Esophagus (tissue), 2 donors: ENCODE data around the gene SCAPER. TPM values are rescaled to one million over a fixed set of nuclear protein-coding genes. Genes with fewer than 3 reads are reported as not detected.
"Not testable (repeated sequence)": the region's sequence is repeated elsewhere in the genome, so short reads cannot be mapped to it uniquely, and the experiment has no call there.

Experiments used
- H3K27ac ChIP-seq, 2 donors: one replicate each; pipeline ENCODE4 v1.5.1; 2013; ENCODE audit warnings: low read depth in 2 of 2, mild to moderate bottlenecking in 2 of 2, inconsistent platforms in 1 of 2, low read length in 1 of 2, moderate library complexity in 1 of 2
- H3K27me3 ChIP-seq, 2 donors: one replicate each; pipeline ENCODE4 v1.6.1; 2013; ENCODE audit warnings: low read length in 2 of 2, control low read depth in 1 of 2, mild to moderate bottlenecking in 1 of 2; ENCODE audit not compliant: insufficient read depth in 2 of 2, control insufficient read depth in 1 of 2
- H3K36me3 ChIP-seq, 2 donors: one replicate each; pipeline ENCODE4 v1.6.1; 2013; ENCODE audit warnings: low read length in 1 of 2; ENCODE audit not compliant: control insufficient read depth in 2 of 2, insufficient read depth in 2 of 2
- H3K4me1 ChIP-seq, 2 donors: one replicate each; pipeline ENCODE4 v1.6.1; 2013; ENCODE audit warnings: low read length in 1 of 2; ENCODE audit not compliant: control insufficient read depth in 2 of 2, insufficient read depth in 2 of 2
- H3K4me3 ChIP-seq, 2 donors: one replicate each; pipeline ENCODE4 v1.5.1; 2013; ENCODE audit warnings: low read length in 2 of 2, mild to moderate bottlenecking in 2 of 2, low read depth in 1 of 2, moderate library complexity in 1 of 2
- H3K9me3 ChIP-seq, 2 donors: one replicate each; pipeline ENCODE4 v1.6.1; 2013; ENCODE audit warnings: mild to moderate bottlenecking in 2 of 2, low read depth in 1 of 2, low read length in 1 of 2, moderate library complexity in 1 of 2; ENCODE audit not compliant: control insufficient read depth in 2 of 2, insufficient read depth in 1 of 2
- WGBS, 2 donors: extraction: QIAGEN DNeasy Blood & Tissue Kit; methylation state at CpG; one replicate each; pipeline ENCODE4 v1.1.7; 2013; 5-methylcytosine and 5-hydroxymethylcytosine counted together
- polyA plus RNA-seq, 2 donors: library from polyadenylated mRNA; stranded (reverse); fragments of 200-250 nt; gene quantifications; one replicate each; pipeline ENCODE4 v1.2.3, GENCODE V29; 2013
- donor health status: healthy with polysubstance abuse.
- donor health status: Bipolar disorder and iron deficiency.

SCAPER gene
- polyA plus RNA-seq, 2 donors: 4.3 to 6.1 TPM

DNA sequence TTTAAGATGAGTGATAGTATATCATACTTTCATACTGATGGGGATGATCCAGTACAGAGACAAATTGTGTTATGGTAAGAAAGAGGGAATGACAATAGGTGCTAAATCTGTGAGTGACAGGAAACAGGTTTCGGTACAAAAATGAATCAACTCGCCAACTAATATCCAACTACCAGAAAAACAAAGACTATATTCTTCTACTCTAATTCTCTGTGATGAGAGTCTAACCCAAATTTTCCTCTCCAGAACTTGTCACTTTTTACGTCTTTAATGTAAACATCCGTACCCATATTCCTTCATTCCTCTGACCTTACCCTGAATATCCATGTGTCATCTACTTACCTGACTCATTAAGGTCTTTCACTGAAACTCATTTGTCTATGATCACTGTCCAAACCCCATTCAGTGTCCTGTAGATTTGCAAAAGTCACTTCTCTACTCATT, 39.6 kb downstream of the SCAPER start:
- Histone ChIP-seq H3K4me3 (no peak overlapping the region), H3K4me1 (no peaks in the 10 kb centered on the region), H3K9me3 (no peaks in the 10 kb centered on the region), H3K36me3 (no peaks in the 10 kb centered on the region), H3K27me3 (no peaks in the 10 kb centered on the region), H3K27ac (no peak overlapping the region)
- 63 to 79% methylated on average over 4 of the region's 4 CpGs for WGBS, 2 donors

DNA sequence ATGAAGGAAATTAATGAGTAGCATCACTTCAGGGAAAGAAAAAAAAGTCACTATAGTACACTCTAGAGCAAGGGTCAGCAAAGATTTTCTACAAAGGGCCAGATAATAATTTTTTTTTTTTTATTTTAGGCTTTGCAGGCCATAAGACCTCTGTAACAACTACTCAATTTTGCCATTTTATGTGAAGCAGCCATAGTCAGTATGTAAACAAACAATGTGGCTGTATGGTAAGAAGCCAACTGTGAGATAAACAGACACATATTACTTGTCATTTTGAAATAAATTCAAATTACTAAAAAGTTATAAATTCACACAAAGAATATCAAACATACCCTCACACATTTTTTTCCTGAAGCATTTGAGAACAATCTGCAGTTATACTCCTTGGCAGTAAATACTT, 40.6 kb downstream of the SCAPER start:
- H3K27me3 ChIP-seq: no peaks in the 10 kb centered on the region
- H3K9me3 ChIP-seq: no peaks in the 10 kb centered on the region
- H3K36me3 ChIP-seq: no peaks in the 10 kb centered on the region
- no peaks in the 10 kb centered on the region for H3K4me1 ChIP-seq
- H3K4me3 ChIP-seq: no peak overlapping the region
- no peak overlapping the region for H3K27ac ChIP-seq

DNA sequence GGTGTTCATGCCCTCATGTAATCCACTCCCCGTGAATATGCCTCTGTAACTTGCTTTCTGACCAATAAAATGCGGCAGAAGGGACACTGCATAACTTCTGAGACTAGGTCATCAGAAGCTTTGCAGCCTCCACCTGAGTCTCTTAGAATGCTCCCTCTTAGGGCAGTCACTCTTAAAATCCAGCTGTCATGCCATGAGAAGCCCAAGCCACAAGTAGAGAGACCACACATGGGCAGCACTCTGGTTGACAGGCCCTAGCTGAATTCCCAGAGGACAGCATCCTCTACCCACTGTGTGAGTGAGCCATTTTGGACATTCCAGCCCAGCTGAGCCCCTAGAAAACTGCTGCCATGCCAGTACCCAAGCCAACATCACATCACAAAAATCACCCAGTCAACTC, 41.4 kb downstream of the SCAPER start:
- 97 to 98% methylated on average over 2 of the region's 2 CpGs for WGBS, 2 donors
- Histone ChIP-seq H3K27me3 (no peaks in the 10 kb centered on the region), H3K36me3 (no peaks in the 10 kb centered on the region)

DNA sequence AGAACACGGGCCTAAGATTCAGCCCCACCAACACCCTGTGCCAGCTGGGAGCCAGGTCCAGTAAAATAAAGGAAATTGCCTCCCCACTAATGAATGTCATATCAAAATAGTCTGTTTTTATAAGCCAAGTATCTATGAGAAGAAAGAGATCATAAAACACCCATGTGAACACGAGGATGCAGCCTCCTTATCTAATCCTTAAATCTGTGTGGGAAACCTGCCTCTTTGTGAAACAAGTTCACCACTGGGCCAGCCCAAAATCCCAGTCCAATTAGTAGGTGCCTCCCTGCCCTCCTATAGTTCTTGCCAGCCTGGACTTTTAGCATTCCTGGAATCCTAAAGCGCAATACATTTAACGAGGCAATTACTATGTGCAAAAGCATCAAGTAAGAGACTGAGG, 42.0 kb downstream of the SCAPER start:
- Histone ChIP-seq H3K9me3 (no peaks in the 10 kb centered on the region), H3K27me3 (no peaks in the 10 kb centered on the region), H3K27ac (no peak overlapping the region), H3K36me3 (no peaks in the 10 kb centered on the region), H3K4me1 (no peaks in the 10 kb centered on the region), H3K4me3 (no peak overlapping the region)
- WGBS, 2 donors: 85 to 87% methylated on average over 4 of the region's 4 CpGs

More for the DNA sequence above, 41.4 kb downstream of the SCAPER start:
- H3K9me3 ChIP-seq: no peaks in the 10 kb centered on the region
- no peak overlapping the region for H3K27ac ChIP-seq
- H3K4me1 ChIP-seq: no peaks in the 10 kb centered on the region
- H3K4me3 ChIP-seq: no peak overlapping the region

DNA sequence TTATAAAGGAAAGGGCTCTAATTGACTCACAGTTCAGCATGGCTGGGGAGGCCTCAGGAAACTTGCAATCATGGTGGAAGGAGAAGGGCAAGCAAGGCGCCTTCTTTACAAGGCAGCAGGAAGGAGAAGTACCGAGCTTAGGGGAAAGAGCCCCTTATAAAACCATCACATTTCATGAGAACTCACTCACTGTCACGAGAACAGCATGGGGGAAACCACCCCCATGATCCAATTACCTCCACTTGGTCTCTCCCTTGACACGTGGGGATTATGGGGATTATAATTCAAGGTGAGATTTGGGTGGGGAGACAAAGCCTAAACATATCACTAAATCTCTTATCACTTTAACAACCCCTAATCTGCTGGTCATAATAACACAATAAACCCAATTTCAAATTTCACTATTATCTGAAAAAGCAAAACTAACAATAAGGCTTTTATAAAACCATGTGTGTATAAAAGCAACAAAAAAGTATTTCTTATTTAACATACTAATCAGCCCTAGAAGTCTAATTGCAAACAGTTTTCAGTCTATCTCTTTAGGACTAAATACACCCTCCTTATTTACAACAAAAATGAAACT, 43.2 kb downstream of the SCAPER start:
- no peaks in the 10 kb centered on the region for H3K4me1 ChIP-seq
- H3K4me3 ChIP-seq: no peak overlapping the region
- no peaks in the 10 kb centered on the region for H3K27me3 ChIP-seq
- H3K9me3 ChIP-seq: no peaks in the 10 kb centered on the region
- H3K27ac ChIP-seq: no peak overlapping the region
- WGBS, 2 donors: 87 to 91% methylated on average over 4 of the region's 4 CpGs
- H3K36me3 ChIP-seq: no peaks in the 10 kb centered on the region

DNA sequence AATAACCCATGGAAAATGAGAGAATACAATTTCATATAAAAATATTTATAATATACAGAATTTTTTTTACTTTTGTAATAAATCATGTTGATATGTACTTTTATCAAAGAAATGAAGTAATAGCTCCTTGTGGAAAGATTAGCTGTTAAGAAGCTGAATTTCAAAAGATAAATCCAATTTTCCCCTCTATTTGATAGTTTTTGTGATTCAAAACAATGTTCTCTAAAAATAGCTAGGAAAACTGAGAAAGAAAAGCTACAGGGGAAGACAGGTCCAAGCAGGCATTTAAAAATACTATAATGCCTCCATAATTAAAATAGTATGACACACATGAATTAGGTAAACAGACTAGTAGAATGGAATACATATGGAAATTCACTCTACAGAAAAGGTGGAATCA, 44.9 kb downstream of the SCAPER start:
- Histone ChIP-seq H3K9me3 (no peaks in the 10 kb centered on the region), H3K4me3 (no peak overlapping the region), H3K36me3 (no peaks in the 10 kb centered on the region), H3K27ac (no peak overlapping the region), H3K27me3 (no peaks in the 10 kb centered on the region), H3K4me1 (no peaks in the 10 kb centered on the region)

DNA sequence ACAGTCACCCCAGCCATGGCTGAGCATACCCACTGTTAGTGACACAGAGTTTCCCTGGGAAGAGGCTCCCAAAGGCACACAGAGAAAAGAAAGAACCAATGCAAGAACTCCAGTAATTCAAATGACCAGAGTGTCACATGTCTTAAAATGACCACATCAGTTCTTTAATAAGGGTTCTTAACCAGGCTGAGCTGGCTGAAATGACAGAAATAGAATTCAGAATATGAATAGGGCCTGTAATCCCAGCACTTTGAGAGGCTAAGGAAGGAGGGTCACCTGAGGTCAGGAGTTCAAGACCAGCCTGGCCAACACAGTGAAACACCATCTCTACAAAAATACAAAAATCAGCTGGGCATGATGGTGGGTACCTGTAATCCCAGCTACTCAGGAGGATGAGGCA, 54.8 kb downstream of the SCAPER start:
- not testable (repeated sequence) for H3K27ac ChIP-seq, H3K27me3 ChIP-seq, H3K9me3 ChIP-seq, H3K36me3 ChIP-seq, H3K4me3 ChIP-seq, H3K4me1 ChIP-seq

DNA sequence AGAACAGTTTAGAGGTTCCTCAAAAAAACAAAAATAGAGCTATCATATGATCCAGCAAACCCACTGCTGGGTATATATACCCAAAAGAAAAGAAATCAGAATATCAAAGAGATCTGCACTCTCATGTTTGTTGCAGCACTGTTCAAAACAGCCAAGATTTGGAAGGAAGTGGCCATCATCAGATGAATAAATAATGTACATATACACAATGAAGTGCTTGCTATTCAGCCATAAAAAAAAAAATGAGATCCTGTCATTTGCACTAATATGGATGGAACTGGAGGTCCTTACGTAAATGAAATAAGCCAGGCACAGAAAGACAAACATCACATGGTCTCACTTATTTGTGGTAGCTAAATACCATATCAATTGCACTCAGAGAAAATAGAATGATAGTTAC, 58.4 kb downstream of the SCAPER start:
- no peaks in the 10 kb centered on the region for H3K36me3 ChIP-seq
- H3K4me1 ChIP-seq: no peaks in the 10 kb centered on the region
- WGBS, 2 donors: 81 to 91% methylated on average over 1 of the region's 1 CpG
- no peaks in the 10 kb centered on the region for H3K27me3 ChIP-seq
- H3K9me3 ChIP-seq: peaks cover 0 to 2% of the 10 kb centered on the region in 2 donors
- no peak overlapping the region for H3K4me3 ChIP-seq
- no peak overlapping the region for H3K27ac ChIP-seq

DNA sequence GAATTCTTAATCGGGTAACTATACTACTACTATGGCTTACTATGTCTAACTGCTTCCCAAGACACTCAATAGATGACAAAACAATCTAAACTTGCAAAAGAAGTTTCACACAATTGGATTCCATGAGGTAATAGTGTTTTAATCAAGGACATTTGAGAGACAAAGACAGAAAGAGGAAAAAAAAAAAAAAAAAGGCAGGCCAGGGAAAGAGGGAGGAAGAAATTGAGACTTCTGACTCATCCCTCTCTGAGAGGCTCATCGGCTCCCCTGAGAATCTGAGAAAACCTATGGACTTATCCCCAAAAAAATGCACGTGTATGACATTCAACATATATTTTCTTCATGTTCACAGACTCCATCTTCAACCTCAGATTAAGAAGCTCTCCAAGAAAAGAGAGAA, 61.0 kb downstream of the SCAPER start:
- no peaks in the 10 kb centered on the region for H3K27me3 ChIP-seq
- no peaks in the 10 kb centered on the region for H3K4me1 ChIP-seq
- no peaks in the 10 kb centered on the region for H3K36me3 ChIP-seq
- no peak overlapping the region for H3K27ac ChIP-seq
- peaks cover 0 to 2% of the 10 kb centered on the region in 2 donors for H3K9me3 ChIP-seq
- WGBS, 2 donors: 80 to 81% methylated on average over 3 of the region's 3 CpGs
- no peak overlapping the region for H3K4me3 ChIP-seq

DNA sequence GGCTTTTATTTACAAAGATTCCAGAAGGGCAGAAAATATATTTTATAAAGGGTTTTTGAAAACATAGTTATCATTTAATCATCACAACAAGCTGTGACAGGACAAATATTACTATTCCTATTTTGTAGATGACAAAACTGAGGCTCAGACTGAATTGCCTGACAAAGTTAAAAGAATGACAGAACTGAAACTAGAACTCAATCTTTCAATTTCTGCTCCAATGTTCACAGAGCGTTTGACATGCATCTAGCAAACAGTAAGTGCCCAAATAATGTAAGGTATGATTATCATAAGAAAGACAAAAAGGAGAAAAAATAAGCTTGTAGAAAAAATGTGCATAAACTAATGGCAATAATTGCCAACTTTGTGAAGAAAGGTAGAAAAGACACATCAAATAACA, 61.9 kb downstream of the SCAPER start:
- H3K4me1 ChIP-seq: no peaks in the 10 kb centered on the region
- no peaks in the 10 kb centered on the region for H3K36me3 ChIP-seq
- WGBS, 2 donors: 76 to 82% methylated on average over 1 of the region's 1 CpG
- H3K27ac ChIP-seq: no peak overlapping the region
- H3K9me3 ChIP-seq: no peaks in the 10 kb centered on the region
- H3K4me3 ChIP-seq: no peak overlapping the region
- H3K27me3 ChIP-seq: no peaks in the 10 kb centered on the region
